PC-9 (cell line): Measurements from ENCODE around the gene RAP1B. TPM values are rescaled to one million over a fixed set of nuclear protein-coding genes. Genes with fewer than 3 reads are reported as not detected.

Source experiments
- BruUV-seq: library from RNA; stranded (reverse); fragments of 400-500 nt; replicated peaks from 2 replicates; lab custom pipeline; 2021; lab: Mats Ljungman, UMichigan
- CTCF ChIA-PET: fragments of 300-600 bp; sonication (Branson Sonifier 250); formaldehyde crosslinking; loops from one replicate; lab custom pipeline; 2022; ENCODE audit warnings: antibody characterized with exemption; lab: Charles Lee
- POLR2A ChIA-PET: fragments of 300-600 bp; sonication (Branson Sonifier 250); formaldehyde crosslinking; loops from one replicate; lab custom pipeline; 2022; ENCODE audit warnings: antibody characterized with exemption; ENCODE audit not compliant: unreplicated experiment; lab: Charles Lee
- DNase-seq, 2 experiments: peaks; one replicate each; pipeline versions ENCODE4 v3.0.0 to v3.0.0-alpha.2; 2015 to 2022; ENCODE audit warnings: mixed read lengths in 1 of 2
- H2AFZ ChIP-seq: fragments of 200-600 bp; sonication (generic); 2 replicates; pipeline ENCODE4 v1.8.1; 2017; ENCODE audit warnings: antibody characterized with exemption
- H3F3A ChIP-seq: fragments of 200-600 bp; sonication (generic); 2 replicates; pipeline ENCODE4 v1.8.1; 2017; ENCODE audit warnings: antibody characterized with exemption, mild to moderate bottlenecking, low read depth; ENCODE audit not compliant: insufficient read depth
- H3K27ac ChIP-seq: fragments of 200-600 bp; sonication (generic); 2 replicates; pipeline ENCODE4 v1.6.1; 2016; ENCODE audit warnings: mixed run types
- H3K27me3 ChIP-seq: fragments of 200-600 bp; sonication (generic); 2 replicates; pipeline ENCODE4 v1.6.1; 2016; ENCODE audit warnings: low read depth, mixed run types; ENCODE audit not compliant: insufficient read depth
- H3K36me3 ChIP-seq: fragments of 200-600 bp; sonication (generic); 2 replicates; pipeline ENCODE4 v1.6.1; 2016; ENCODE audit warnings: low read depth, mixed run types
- H3K4me1 ChIP-seq: fragments of 200-600 bp; sonication (generic); replicated peaks from 2 replicates; pipeline ENCODE4 v1.6.1; 2016; ENCODE audit warnings: mixed run types; ENCODE audit not compliant: insufficient read depth
- H3K4me2 ChIP-seq: fragments of 200-600 bp; sonication (generic); 2 replicates; pipeline ENCODE4 v1.6.1; 2017; ENCODE audit warnings: mixed run types
- H3K4me3 ChIP-seq: fragments of 200-600 bp; sonication (generic); 2 replicates; pipeline ENCODE4 v1.6.1; 2016; ENCODE audit warnings: mixed run types
- H3K79me2 ChIP-seq: fragments of 200-600 bp; sonication (generic); 2 replicates; pipeline ENCODE4 v1.6.1; 2017; ENCODE audit warnings: low read depth, mixed run types
- H3K9me2 ChIP-seq: fragments of 200-600 bp; sonication (generic); 2 replicates; pipeline ENCODE4 v1.8.1; 2017; ENCODE audit warnings: mild to moderate bottlenecking; ENCODE audit not compliant: insufficient read depth
- H3K9me3 ChIP-seq: fragments of 200-600 bp; sonication (generic); 2 replicates; pipeline ENCODE4 v1.8.1; 2016; ENCODE audit warnings: low read depth; ENCODE audit not compliant: insufficient read depth
- H4K20me1 ChIP-seq: fragments of 200-600 bp; sonication (generic); 2 replicates; pipeline ENCODE4 v1.8.1; 2017; ENCODE audit not compliant: insufficient read depth
- EZH2 ChIP-seq: fragments of 200-600 bp; sonication (generic); IDR thresholded peaks from 2 replicates; pipeline ENCODE4 v1.8.0; 2017; ENCODE audit warnings: antibody characterized with exemption, low read depth
- intact Hi-C: fragments of 100-400 bp; cut with micrococcal nuclease; formaldehyde crosslinking; loops from one replicate; pipeline ENCODE4 v1.10.0; 2022; ENCODE audit not compliant: unreplicated experiment
- total RNA-seq: library from RNA; stranded (reverse); gene quantifications from 2 replicates; pipeline ENCODE4 v1.2.3, GENCODE V29; 2021
- TF ChIP-seq, protein P1 (sequence below): fragments of 200-600 bp; sonication (generic); conservative IDR thresholded peaks from 2 replicates; pipeline ENCODE4 v1.6.1; 2017; ENCODE audit warnings: mixed run types, antibody characterized with exemption, mild to moderate bottlenecking, moderate library complexity

The RAP1B gene
- total RNA-seq, 1 experiment from 2014 or later, result 89.7 TPM

- Histone ChIP-seq H3K79me2 (peaks cover 97% of the 10 kb centered on the region), H3K4me2 (no peak overlapping the region), H3K4me1 (no peaks in the 10 kb centered on the region), H3K9me3 (no peaks in the 10 kb centered on the region), H2AFZ (no peak overlapping the region), H3K27ac (no peak overlapping the region), H3K4me3 (no peak overlapping the region), H3K36me3 (no peaks in the 10 kb centered on the region), H3K27me3 (no peaks in the 10 kb centered on the region), H4K20me1 (peaks cover 67% of the 10 kb centered on the region), H3F3A (peaks cover 6% of the 10 kb centered on the region; the same call in 1 of the 2 replicates), H3K9me2 (no peaks in the 10 kb centered on the region; the same call in 1 of the 2 replicates)
- intact Hi-C loops, result no loop called here
- ChIA-PET CTCF (no interaction called here), POLR2A (interaction anchor here (0.7 kb wide), 1 partner anchor 262 kb away, joined by 7 read pairs; no protein-coding TSS in a partner anchor)
- DNase-seq, result no peak
- no TSS peak for BruUV-seq
- TF ChIP-seq EZH2, result no peak
- TF ChIP-seq, protein P1, sequence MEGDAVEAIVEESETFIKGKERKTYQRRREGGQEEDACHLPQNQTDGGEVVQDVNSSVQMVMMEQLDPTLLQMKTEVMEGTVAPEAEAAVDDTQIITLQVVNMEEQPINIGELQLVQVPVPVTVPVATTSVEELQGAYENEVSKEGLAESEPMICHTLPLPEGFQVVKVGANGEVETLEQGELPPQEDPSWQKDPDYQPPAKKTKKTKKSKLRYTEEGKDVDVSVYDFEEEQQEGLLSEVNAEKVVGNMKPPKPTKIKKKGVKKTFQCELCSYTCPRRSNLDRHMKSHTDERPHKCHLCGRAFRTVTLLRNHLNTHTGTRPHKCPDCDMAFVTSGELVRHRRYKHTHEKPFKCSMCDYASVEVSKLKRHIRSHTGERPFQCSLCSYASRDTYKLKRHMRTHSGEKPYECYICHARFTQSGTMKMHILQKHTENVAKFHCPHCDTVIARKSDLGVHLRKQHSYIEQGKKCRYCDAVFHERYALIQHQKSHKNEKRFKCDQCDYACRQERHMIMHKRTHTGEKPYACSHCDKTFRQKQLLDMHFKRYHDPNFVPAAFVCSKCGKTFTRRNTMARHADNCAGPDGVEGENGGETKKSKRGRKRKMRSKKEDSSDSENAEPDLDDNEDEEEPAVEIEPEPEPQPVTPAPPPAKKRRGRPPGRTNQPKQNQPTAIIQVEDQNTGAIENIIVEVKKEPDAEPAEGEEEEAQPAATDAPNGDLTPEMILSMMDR, result no peak
These were observed 10.1 kb downstream of the RAP1B start for GRCh38 chr12:68620519-68621471.

GRCh38 chr12:68621472-68622081 is 10.9 kb downstream of the RAP1B start:
- peaks cover 63% of the 10 kb centered on the region for H4K20me1 ChIP-seq
- no peaks in the 10 kb centered on the region for H3K4me1 ChIP-seq
- no peak overlapping the region for H3K4me2 ChIP-seq
- DNase-seq, result no peak
- H3K27me3 ChIP-seq, result no peaks in the 10 kb centered on the region
- H3K79me2 ChIP-seq, result peaks cover 97% of the 10 kb centered on the region
- ChIA-PET POLR2A (no interaction called here), CTCF (no interaction called here)
- no peaks in the 10 kb centered on the region; the same call in 1 of the 2 replicates for H3K9me2 ChIP-seq
- no peaks in the 10 kb centered on the region for H3K9me3 ChIP-seq
- intact Hi-C loops, result no loop called here
- BruUV-seq, result no TSS peak
- no peak overlapping the region for H2AFZ ChIP-seq
- H3K4me3 ChIP-seq, result no peak overlapping the region
- no peaks in the 10 kb centered on the region for H3K36me3 ChIP-seq
- peaks cover 6% of the 10 kb centered on the region; the same call in 1 of the 2 replicates for H3F3A ChIP-seq
- TF ChIP-seq EZH2, result no peak
- TF ChIP-seq, protein P1, result no peak
- no peak overlapping the region for H3K27ac ChIP-seq

DNA sequence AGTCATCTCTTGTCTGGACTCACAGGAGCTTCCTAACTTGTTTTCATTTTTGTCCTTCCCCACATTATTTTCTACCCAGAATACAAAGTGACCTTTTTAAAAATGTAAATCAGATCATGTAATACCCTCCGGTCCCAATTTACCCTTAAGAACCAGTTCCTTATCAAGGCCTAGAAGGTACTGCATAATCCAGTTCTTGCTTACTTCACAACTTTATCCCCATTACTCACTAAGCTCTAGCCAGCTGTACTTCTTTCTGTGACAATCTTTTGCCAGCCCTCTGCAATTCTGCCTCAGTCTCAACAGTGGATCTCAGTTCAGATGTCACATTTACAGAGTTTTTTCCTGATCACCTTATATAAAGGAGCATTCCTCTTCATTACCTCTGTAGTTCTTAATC is 11.6 kb downstream of the RAP1B start:
- H3K4me3 ChIP-seq, result no peak overlapping the region
- H3F3A ChIP-seq, result peaks cover 6% of the 10 kb centered on the region; the same call in 1 of the 2 replicates
- no TSS peak for BruUV-seq
- no peak for DNase-seq
- no peaks in the 10 kb centered on the region for H3K27me3 ChIP-seq
- peaks cover 95% of the 10 kb centered on the region for H3K79me2 ChIP-seq
- H3K4me1 ChIP-seq, result no peaks in the 10 kb centered on the region
- no peak overlapping the region for H3K4me2 ChIP-seq
- H4K20me1 ChIP-seq, result peaks cover 56% of the 10 kb centered on the region
- H3K9me3 ChIP-seq, result no peaks in the 10 kb centered on the region
- intact Hi-C loops, result no loop called here
- H3K27ac ChIP-seq, result no peak overlapping the region
- TF ChIP-seq, protein P1, result no peak
- TF ChIP-seq EZH2, result no peak
- H3K36me3 ChIP-seq, result 0 out of 2 replicates have a peak, but pooled peaks cover 3% of the 10 kb centered on the region
- ChIA-PET POLR2A (no interaction called here), CTCF (no interaction called here)
- no peak overlapping the region for H2AFZ ChIP-seq
- no peaks in the 10 kb centered on the region; the same call in 1 of the 2 replicates for H3K9me2 ChIP-seq
